SIG-M5 treated with dmso at 0.1 percent for 504 hours (cell line): Measurements from ENCODE around the gene ZNF177.
"Not testable (repeated sequence)": the region's sequence is repeated elsewhere in the genome, so short reads cannot be mapped to it uniquely, and the experiment has no call there.

Source experiments
- DNase-seq: peaks from one replicate; lab custom pipeline; 2025; ENCODE audit not compliant: unreplicated experiment; lab: John Stamatoyannopoulos, UW

ZNF177 gene

DNA sequence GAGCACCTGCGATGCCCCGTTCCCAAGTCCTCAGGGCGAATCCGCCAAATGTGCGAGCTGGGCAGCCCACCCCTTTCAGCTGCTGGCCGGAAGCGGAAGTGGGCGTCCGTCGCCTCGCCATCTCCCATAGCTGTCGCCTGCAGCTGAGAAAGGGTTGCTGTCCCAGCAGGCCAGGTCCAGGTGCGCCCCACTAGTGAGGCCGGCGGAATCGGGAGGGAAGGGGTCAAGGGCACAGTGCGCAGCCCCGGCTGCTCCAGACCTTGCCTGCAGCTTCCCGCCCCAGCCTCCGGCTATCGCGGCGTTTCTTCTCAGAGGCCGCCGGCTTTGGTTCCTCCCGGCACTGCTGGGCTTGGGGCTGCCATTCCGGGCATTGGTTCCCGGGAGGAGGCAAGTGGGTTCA lies at the start of gene ZNF177:
TSS of gene ZNF177 (plus strand) at position 109 of the 400 bp plus-strand sequence. CDS start 15,299 bp downstream, outside the sequence.
- no peak for DNase-seq

GRCh38 chr19:9313756-9314155 lies 49.1 kb upstream of the ZNF177 start:
- DNase-seq, result no peak

- DNase-seq, result no peak
Observed at GRCh38 chr19:9321338-9321737, 41.5 kb upstream of the ZNF177 start.

DNA sequence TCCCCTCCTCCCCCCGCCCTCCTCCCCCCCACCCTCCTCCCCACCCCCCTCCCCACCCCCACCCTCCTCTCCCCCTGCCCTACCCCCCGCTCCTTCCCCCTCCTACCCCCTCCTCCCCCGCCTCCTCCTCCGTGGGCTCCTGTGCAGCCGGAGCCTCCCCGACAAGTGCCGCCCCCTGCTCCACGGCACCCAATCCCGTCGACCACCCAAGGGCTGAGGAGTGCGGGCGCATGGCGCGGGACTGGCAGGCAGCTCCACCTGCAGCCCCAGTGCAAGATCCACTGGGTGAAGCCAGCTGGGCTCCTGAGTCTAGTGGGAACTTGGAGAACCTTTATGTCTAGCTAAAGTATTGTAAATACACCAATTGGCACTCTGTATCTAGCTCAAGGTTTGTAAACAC lies 41.1 kb upstream of the ZNF177 start:
- DNase-seq, result not testable (repeated sequence)

- not testable (repeated sequence) for DNase-seq
Observed at GRCh38 chr19:9322201-9322600, 40.6 kb upstream of the ZNF177 start.

GRCh38 chr19:9323557-9323918 lies 39.3 kb upstream of the ZNF177 start:
- DNase-seq, result no peak

DNA sequence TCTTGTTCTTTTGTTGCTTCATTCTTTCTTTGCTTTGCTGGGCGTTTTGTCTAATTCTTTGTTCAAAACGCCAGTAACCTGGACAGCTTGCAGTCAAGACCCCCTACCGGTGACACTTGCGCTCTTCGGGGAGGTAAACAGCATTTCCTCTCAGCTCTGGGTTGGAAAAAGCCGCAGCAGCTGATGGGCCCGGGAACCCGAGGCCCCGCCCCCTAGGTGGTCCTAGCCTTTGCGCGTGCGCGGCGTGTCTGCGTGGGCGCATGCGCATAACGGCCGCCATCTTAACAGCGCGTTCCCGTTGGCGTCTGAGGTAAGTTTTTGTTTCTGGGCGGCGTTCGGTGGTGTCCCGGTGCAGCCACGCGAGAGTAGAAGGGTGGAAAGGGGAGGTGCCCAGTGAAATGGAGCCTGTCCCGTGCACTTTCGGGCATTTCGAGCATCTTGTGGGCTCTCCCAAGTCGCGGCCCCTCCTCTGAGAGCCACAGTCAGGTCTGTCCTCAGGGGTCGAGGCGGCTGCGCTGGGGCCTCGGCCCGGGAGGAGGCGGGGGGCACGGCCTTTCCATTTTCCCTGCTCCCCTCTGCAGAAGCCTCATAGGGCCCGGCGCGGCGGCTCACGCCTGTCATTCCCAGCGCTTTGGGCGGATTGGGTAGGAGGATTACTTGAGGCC lies 38.8 kb upstream of the ZNF177 start, which contains the start of gene ZNF559:
TSS of gene ZNF559 (plus strand) at position 261 of the 665 bp plus-strand sequence. CDS start 14,371 bp downstream, outside the sequence.
- peak; percentile 11 for DNase-seq

DNA sequence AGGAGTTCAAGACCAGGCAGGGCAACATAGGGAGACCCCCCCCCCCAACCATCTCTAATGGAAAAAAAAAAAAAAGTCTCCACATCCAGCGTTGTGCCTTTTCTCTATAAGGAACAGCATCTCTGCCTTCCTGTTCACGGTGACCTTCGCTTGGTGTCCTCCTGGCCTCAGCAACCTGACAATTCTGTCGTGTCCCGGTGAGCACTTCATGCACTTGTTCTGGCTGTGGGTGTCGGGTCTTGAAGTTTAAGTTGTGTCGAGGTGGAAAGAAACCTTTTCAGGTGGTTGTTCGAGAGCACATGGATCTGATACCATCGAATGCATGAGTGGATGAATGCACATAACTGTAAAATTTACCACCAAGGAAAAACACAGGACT lies 38.2 kb upstream of the ZNF177 start:
- DNase-seq, result no peak

- no peak for DNase-seq
Observed at GRCh38 chr19:9329999-9330398, 32.8 kb upstream of the ZNF177 start.

DNA sequence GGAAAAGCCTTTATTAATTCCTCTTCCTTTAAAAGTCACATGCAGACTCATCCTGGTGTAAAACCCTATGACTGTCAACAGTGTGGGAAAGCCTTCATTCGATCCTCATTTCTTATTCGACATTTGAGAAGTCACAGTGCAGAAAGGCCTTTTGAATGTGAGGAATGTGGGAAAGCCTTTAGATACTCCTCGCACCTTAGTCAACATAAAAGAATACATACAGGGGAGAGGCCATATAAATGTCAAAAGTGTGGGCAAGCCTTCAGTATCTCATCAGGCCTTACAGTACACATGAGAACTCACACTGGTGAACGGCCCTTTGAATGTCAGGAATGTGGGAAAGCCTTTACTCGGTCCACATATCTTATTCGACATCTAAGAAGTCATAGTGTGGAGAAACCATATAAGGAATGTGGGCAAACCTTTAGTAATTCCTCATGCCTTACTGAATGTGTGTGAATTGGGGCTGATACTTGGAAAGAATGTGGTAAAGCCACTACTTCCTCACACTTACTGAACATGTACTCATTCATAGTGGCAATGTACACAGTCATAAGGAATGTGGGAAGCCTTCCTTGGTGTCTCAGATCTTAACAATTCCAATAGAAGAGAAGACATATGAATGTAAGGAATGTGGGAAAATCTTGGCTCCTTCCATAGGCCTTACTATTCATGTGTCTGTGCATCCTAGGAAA lies 20.1 kb upstream of the ZNF177 start:
- DNase-seq, result no peak

DNA sequence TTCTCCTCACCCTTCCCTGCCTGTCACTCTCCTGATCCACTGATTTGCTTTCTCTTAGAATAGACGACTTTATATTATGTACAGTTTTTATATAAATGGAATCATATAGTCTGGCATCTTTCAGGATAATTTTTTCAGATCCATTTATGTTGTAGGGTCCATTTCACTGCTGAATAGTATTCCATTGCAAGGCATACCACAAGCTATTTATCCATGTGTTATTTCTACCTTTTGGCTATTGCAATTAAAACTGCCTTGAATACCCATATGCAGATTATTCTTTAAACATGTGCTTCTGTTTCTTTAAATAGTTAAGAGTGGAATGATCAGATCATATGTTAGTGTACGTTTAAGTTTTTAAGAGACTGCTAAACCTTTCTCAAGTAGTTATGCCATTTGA lies 17.8 kb upstream of the ZNF177 start:
- DNase-seq, result no peak

- DNase-seq, result no peak
Observed at GRCh38 chr19:9348253-9348652, 14.6 kb upstream of the ZNF177 start.

DNA sequence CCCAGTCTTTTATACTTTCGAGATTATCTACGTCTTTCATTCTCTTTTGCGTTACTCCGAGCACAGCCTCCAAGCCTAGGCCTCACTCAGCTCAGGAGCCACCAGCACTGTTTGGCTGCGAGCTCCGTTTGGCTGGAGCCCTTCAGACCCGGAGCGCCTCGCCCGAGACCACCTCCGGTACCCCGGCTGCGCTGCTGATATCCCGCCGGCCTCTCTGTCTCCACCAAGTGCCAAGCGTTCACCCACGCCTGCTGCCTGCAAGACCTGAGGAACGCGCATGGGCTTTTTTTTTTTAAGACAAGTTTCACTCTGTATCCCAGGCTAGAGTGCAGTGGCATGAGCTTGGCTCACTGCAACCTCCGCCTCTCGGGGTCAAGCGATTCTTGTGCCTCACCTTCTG lies 14.1 kb upstream of the ZNF177 start:
- DNase-seq, result no peak

DNA sequence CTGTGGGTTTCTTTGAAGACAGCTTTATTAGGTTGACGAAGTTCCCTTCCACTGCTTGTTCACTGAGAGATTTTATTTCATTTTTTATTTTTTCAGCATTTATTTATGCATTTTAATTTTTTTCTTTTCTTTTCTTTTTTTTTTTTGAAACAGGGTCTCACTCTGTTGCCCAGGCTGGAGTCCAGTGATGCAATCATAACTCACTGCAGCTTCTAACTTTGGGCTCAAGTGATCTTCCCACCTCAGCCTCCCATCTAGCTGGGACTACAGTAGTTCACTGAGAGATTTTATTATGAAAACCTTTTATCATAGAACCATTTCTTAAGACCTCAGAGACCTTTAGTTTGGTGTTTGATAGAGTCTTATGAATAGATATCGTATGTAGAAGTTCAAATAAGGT lies 10.3 kb upstream of the ZNF177 start:
- no peak for DNase-seq

DNA sequence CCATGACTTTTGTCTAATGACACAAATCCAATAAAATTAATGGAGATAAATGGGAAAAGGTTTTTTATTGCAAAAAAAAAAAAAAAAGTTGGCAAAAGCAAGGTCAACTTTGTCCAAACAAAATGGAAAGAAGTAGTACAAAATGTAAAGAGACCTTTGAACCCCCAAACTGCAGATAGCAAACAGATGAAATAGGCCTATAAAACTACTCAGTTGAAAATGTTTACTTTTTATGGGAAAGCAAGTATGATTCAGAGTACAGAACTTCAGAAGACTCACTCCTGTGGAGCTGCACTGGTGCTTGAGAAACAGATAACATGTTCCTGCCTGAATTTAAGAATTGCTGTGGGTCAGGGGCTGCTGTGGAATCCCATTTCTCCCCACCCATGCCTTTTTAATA lies 9.8 kb upstream of the ZNF177 start:
- no peak for DNase-seq

DNA sequence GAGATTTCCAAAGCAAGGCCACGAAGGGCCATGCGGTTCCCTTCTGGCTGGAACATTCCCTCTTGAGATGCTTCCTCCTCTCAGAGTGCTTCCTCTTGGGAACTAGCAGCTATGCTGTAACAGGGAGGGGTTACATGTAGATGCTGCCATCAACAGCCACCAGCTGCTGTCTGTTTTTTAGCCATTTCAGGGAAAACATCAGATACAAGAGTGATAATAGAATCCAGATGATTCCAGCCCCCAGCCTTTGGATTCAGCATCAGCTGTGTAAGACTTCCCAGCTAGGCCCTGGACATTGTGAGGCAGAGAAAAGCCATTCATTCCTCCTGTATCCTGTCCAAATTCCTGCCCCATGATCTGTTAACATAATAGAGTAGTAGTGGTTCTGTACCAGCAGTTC lies 8.2 kb upstream of the ZNF177 start:
- no peak for DNase-seq

- DNase-seq, result no peak
Observed at GRCh38 chr19:9370738-9371619, 8.2 kb downstream of the ZNF177 start.

DNA sequence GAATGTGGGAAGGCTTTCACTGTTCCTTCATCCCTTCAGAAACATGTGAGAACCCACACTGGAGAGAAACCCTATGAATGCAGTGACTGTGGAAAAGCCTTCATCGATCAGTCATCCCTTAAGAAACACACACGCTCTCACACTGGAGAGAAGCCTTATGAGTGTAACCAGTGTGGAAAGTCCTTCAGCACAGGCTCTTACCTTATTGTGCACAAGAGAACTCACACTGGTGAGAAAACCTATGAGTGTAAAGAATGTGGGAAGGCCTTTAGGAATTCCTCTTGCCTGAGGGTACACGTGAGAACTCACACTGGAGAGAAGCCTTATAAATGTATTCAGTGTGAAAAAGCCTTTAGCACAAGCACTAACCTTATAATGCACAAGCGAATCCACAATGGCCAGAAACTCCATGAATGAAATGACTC lies 18.6 kb downstream of the ZNF177 start:
- no peak for DNase-seq

GRCh38 chr19:9406798-9407352 lies 44.1 kb downstream of the ZNF177 start:
- DNase-seq, result no peak

DNA sequence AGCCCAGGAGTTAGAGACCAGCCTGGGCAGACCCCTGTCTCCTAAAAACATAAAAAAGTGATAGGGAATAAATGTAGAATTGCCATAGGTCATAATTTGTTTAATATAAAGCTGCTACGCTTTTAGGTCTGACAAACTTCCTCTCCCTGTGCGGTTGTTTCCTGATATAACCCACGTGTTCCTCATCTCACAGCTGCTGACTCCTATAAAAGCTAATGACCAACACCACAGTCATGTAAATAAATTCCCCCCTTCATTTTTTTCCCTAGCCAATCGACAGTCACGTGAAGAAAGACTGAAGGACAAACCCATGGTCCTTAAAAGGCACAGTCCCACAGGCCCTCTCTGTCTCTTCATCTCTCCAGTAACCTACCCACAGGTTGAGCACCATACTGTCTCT lies 45.0 kb downstream of the ZNF177 start:
- no peak for DNase-seq

DNA sequence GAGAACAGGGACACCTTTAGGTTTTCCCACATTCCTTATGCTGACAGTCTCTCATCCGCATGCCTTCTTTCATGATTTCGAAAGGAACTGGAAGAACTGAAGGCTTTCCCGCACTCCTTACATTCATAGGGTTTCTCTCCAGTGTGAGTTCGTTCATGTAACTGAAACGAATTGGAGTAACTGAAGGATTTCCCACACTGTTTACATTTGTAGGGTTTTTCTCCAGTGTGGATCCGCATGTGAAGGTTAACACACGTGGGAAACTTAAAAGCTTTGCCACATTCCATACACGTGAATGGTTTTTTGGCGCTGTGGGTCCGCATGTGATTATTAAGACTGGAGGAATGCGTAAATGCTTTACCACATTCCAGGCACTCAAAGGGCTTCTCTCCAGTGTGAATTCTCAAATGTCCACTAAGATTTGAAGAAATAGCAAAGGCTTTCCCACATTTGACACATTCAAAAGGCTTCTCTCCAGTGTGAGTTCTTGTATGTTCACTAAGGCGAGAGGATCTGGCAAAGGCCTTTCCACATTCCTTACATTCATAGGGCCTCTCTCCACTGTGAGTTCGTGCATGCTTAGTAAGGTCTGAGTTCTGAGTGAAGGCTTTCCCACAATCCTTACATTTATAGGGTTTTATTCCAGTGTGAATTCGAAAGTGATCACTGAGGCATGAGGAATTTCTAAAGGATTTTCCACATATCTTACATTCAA lies 50.6 kb downstream of the ZNF177 start:
- no peak for DNase-seq
